ENCODE data around the gene MYO5C. TPM values are rescaled to one million over a fixed set of nuclear protein-coding genes. Genes with fewer than 3 reads are reported as not detected.

The MYO5C gene
- total and polyA plus RNA-seq, 2 of the 8 experiments (the other 6 are each of a cell fraction or from before 2014, with no cell fraction given): 8.2 to 26.7 TPM

GRCh38 chr15:52228921-52229320, 66.7 kb downstream of the MYO5C start:
- H4K91ac ChIP-seq (replicated peaks; ENCODE audit: insufficient read length, low read length): no peak overlapping the region
- CTCF ChIA-PET (ENCODE audit: partially characterized antibody): interaction anchor here (1.0 to 5.4 kb wide), 9 partner anchors 9 to 506 kb away, joined by 3 to 46 read pairs (median 7); no protein-coding TSS in a partner anchor
- no peak for TF ChIP-seq POU5F1 (IDR thresholded peaks at IDR 0.05; ENCODE audit: low read depth, low read length)
- TF ChIP-seq KDM1A (IDR thresholded peaks at IDR 0.05; ENCODE audit: borderline replicate concordance, low read length): no peak
- no peak for TF ChIP-seq CHD2 (IDR thresholded peaks at IDR 0.05; ENCODE audit: low read length)
- no peak for TF ChIP-seq GTF2F1 (IDR thresholded peaks at IDR 0.05; ENCODE audit: borderline replicate concordance, low read depth, low read length)
- no peak for TF ChIP-seq POLR2AphosphoS5 (IDR thresholded peaks at IDR 0.05; ENCODE audit: low read depth, low read length)
- no peak for TF ChIP-seq ATF3 (IDR thresholded peaks at IDR 0.05; ENCODE audit: insufficient read depth, low read depth, low read length)
- no peak for TF ChIP-seq EGR1 (IDR thresholded peaks at IDR 0.05; ENCODE audit: borderline replicate concordance, low read depth, low read length)
- no peak for TF ChIP-seq NANOG (IDR thresholded peaks at IDR 0.05; ENCODE audit: insufficient read depth, low read depth, low read length, poor library complexity, severe bottlenecking)
- no peak for TF ChIP-seq E2F6 (IDR thresholded peaks at IDR 0.05)
- no peak for TF ChIP-seq RFX5 (IDR thresholded peaks at IDR 0.05; ENCODE audit: borderline replicate concordance, low read depth, low read length)
- no peak for TF ChIP-seq CREB1 (IDR thresholded peaks at IDR 0.05)
- no peak for TF ChIP-seq JUND (IDR thresholded peaks at IDR 0.05; ENCODE audit: low read length)
- no peak for TF ChIP-seq TAF7 (optimal IDR thresholded peaks at IDR 0.05; ENCODE audit: borderline replicate concordance, low read depth, low read length)
- TF ChIP-seq CBX5 (IDR thresholded peaks at IDR 0.05; ENCODE audit: low read depth, low read length): no peak

More at GRCh38 chr15:52228921-52229320, 66.7 kb downstream of the MYO5C start:
- no peak overlapping the region for H2AK5ac ChIP-seq (ENCODE audit: low read depth, low read length)
- H3K56ac ChIP-seq (replicated peaks; ENCODE audit: insufficient read length, low read depth, low read length): no peak overlapping the region
- WGBS, 2 experiments (ENCODE audit: extremely low coverage in 1 of 2, insufficient coverage in 1 of 2, insufficient read length in 1 of 2, insufficient replicate concordance in 2 of 2, low coverage in 1 of 2, low lambda C conversion rate in 2 of 2, missing lambda C conversion rate in 1 of 2): 80% methylated on average over 8 of the region's 8 CpGs; no CpG with 5 or more reads in 1 of the 2 experiments
- no peak overlapping the region for H3K23ac ChIP-seq (ENCODE audit: insufficient read length)
- H2AFZ ChIP-seq (ENCODE audit: low read length): no peak overlapping the region
- H3K9ac ChIP-seq (replicated peaks in 1 of 4; ENCODE audit: extremely low read depth in 1 of 4, low read depth in 3 of 4, low read length in 3 of 4): no peak overlapping the region
- POLR2A ChIA-PET (ENCODE audit: partially characterized antibody): interaction anchor here (0.7 to 1.3 kb wide), 2 partner anchors 24 to 48 kb away, joined by 3 read pairs; no protein-coding TSS in a partner anchor
- no peak overlapping the region for H4K5ac ChIP-seq (ENCODE audit: insufficient read length, low read depth, low read length)
- H3K79me1 ChIP-seq (ENCODE audit: low read depth, low read length): no peaks in the 10 kb centered on the region
- no peaks in the 10 kb centered on the region for H3K27me3 ChIP-seq (replicated peaks in 1 of 4; ENCODE audit: control insufficient read depth in 3 of 4, extremely low read depth in 1 of 4, insufficient read depth in 3 of 4, low read length in 3 of 4)
- no peak overlapping the region for H3K4me2 ChIP-seq (ENCODE audit: insufficient read depth in 1 of 2, low read depth in 2 of 2, low read length in 2 of 2)
- peaks cover 8 to 25% (median 18%) of the 10 kb centered on the region in 4 experiments; a peak in 6 of 8 replicates for H3K36me3 ChIP-seq (ENCODE audit: control insufficient read depth in 2 of 4, insufficient read depth in 4 of 4, low read length in 3 of 4)
- no peak overlapping the region for H2BK120ac ChIP-seq (replicated peaks; ENCODE audit: low read depth, low read length)
- no peak overlapping the region for H3K14ac ChIP-seq (ENCODE audit: insufficient read length)
- no peak overlapping the region for H3K4me3 ChIP-seq (ENCODE audit: extremely low read depth in 1 of 4, insufficient read depth in 2 of 4, low read depth in 3 of 4, low read length in 4 of 4)
- no peak for FAIRE-seq
- no peak overlapping the region for H3K18ac ChIP-seq (ENCODE audit: extremely low read depth, low read length)
- H3K79me2 ChIP-seq (ENCODE audit: control insufficient read depth in 1 of 2, insufficient read depth in 2 of 2, low read length in 2 of 2): no peaks in the 10 kb centered on the region
- H4K20me1 ChIP-seq (replicated peaks in 1 of 2; ENCODE audit: control insufficient read depth in 1 of 2, insufficient read depth in 2 of 2, low read length in 2 of 2): no peaks in the 10 kb centered on the region
- no peak overlapping the region for H4K8ac ChIP-seq (ENCODE audit: extremely low read depth, insufficient read depth, low read length)
- no peak overlapping the region for H3K4ac ChIP-seq (replicated peaks; ENCODE audit: insufficient read length, low read depth, low read length)
- DNase-seq (ENCODE audit: low read depth in 1 of 2, low spot score in 2 of 2): peak; percentile 51 to 58
- no peak overlapping the region for H2BK15ac ChIP-seq (ENCODE audit: low read length)
- no peaks in the 10 kb centered on the region for H3K23me2 ChIP-seq (ENCODE audit: low read depth, low read length)
- H3K9me3 ChIP-seq (ENCODE audit: insufficient read depth in 2 of 2, low read depth in 1 of 2, low read length in 1 of 2): no peaks in the 10 kb centered on the region
- no peak overlapping the region for H2BK5ac ChIP-seq (ENCODE audit: low read depth, low read length)
- H3K4me1 ChIP-seq (replicated peaks in 1 of 4; ENCODE audit: control insufficient read depth in 3 of 4, insufficient read depth in 4 of 4, low read length in 3 of 4): no peaks in the 10 kb centered on the region
- no peak overlapping the region for H3K27ac ChIP-seq (ENCODE audit: low read depth, low read length)
- H2BK12ac ChIP-seq (ENCODE audit: low read depth, low read length): no peak overlapping the region
- H2BK20ac ChIP-seq (ENCODE audit: low read length): no peak overlapping the region

All from H1 (cell line).